ENCODE measurements around the gene CCNY. TPM values are rescaled to one million over a fixed set of nuclear protein-coding genes. Genes with fewer than 3 reads are reported as not detected.
"Not testable (repeated sequence)": the region's sequence is repeated elsewhere in the genome, so short reads cannot be mapped to it uniquely, and the experiment has no call there.

The CCNY gene
- total RNA-seq, 1 donor from 2014 or later: 61.5 TPM

DNA sequence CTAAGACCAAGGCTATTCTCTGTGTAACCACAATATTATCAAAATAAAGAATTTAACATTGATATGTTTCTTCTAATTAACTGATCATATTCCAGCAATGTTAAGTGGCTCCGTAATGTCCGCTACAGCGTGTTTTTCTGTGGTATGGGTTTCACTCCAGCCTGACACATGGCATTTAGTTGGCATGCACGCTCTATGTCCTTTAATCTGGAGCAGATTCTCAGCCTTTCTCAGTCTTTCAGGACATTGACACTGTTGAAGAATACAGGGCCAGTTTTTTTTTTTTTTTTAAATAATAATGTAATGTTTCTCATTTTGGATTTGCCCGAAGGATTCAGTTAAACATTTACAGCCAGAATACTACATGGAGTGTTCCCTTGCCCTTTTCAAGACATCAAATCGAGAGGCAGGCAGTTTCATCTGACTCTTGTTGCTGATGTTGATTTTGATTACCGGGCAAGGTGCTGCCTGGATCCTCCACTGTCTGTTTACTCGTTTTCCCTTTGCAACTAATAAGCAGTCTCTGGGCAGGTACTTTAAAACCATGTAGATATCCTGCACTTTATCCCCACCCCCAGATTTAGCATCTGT, 171.3 kb downstream of the CCNY start:
- intact Hi-C loops (cut with micrococcal nuclease): no loop called here

DNA sequence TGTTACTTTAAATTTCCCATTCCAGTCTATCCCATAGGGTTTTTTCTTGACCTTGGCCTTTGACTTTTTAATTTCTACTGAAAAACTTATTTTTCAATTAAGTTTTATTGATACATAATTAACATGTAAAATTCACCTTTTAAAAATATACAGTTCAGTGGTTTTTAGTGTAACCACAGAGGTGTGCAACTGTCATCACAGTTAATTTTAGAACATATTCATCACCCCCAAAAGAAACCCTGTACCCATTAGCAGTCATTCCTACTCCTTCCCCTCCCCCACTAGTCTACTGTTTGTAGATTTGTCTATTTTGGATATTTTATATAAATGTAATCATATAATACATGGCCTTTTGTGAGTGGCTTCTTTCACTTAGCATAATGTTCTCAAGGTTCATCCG, 172.3 kb downstream of the CCNY start:
- intact Hi-C loops (cut with micrococcal nuclease): no loop called here

- intact Hi-C loops (cut with micrococcal nuclease): no loop called here
These were observed 174.6 kb downstream of the CCNY start for GRCh38 chr10:35510891-35511290.

GRCh38 chr10:35511647-35512046, 175.3 kb downstream of the CCNY start:
- intact Hi-C loops (cut with micrococcal nuclease): no loop called here

DNA sequence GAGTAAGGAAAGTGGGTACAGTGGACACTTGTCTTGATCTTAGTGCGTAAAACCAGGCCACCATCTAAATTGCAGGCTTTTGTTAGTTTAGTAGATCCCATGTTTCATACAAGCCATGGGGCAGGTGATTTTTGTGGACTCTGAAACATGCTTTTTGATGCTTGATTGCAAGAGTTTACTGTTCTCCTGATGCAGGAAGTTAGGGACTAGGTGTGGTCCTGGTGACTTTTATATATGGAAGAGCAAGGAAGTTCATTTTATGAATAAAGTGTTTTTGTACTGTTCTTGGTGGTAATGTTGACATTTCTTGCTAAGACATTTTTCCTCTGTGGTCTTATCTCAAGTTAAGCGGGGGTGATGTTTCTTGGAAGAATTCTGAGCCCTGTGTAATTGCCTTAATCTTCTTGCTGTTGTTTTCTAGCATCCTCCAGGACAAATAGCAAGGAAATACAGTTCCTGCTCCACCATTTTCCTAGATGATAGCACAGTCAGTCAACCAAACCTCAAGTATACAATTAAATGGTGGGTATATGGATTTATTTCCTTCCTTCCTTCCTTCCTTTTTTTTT, 179.9 kb downstream of the CCNY start:
- intact Hi-C loops (cut with micrococcal nuclease): no loop called here

DNA sequence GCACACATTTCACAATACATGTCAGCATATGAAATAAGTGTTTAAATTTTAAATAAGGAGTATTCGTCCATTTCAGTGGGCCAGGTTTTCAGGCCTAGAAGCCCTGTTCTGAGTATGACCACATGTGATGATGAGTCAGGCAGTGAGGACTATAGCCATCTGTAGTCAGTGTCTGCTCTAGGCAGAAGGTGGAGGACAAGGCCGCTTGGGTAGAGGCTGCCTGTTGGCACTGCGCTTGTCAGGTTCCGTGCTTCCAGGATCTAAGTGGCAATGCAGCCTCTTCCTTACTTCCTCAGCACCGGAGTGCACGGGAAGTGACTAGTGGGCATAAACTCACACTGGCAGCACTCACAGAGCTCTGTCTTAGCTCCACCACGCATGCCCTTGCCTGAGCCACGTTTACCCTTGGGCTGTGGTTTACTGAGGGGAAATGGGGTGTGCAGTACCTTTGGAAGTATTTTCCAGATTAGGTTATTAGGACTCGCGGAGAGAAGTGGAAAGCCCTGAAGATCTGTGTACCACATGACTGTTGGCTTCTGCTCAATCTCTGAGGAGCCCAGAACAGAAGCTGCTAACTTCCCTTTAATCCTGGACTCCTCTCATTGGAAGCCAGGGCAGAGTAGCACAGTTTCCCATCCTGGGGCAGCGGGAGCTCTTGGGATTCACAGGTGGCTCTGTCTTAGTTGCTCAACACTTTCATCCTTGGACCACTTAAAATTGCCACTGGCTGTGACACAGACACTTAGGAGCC, 181.3 kb downstream of the CCNY start:
- intact Hi-C loops (cut with micrococcal nuclease): no loop called here

DNA sequence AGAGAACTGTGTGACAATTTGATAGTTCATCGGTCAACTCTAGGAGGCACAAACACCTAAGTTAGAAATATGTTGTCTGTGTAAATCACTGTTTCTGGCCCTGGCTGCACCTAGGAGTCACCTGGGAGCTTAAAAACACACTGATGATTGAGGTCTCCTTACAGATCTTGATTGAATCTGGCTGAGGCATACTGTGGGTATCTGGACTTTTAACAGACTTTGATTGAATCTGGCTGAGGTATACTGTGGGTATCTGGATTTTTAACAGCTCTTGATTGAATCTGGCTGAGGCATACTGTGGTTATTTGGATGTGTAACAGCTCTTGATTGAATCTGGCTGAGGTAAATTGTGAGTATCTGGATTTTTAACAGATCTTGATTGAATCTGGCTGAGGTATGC, 181.9 kb downstream of the CCNY start:
- intact Hi-C loops (cut with micrococcal nuclease): not testable (repeated sequence)

DNA sequence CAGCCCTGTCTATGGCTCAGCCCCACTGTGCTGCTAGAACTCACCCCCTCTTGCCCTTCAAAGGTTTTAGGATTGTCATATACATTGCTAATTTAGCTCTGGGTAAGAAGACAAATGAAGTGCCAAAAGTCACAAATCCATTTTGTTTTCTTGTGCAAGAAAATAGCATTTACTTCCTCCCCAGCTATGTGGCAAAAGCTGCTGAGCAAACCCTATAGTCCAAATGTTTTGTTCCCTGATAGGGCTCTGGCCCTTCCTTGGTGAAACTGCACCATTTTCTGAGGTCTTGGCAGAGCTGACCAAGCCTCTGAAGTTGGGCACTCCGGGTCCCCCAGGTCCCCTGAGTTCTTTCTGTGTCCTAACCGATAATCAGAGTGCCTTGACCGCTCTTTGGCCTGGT, 184.7 kb downstream of the CCNY start:
- intact Hi-C loops (cut with micrococcal nuclease): no loop called here

DNA sequence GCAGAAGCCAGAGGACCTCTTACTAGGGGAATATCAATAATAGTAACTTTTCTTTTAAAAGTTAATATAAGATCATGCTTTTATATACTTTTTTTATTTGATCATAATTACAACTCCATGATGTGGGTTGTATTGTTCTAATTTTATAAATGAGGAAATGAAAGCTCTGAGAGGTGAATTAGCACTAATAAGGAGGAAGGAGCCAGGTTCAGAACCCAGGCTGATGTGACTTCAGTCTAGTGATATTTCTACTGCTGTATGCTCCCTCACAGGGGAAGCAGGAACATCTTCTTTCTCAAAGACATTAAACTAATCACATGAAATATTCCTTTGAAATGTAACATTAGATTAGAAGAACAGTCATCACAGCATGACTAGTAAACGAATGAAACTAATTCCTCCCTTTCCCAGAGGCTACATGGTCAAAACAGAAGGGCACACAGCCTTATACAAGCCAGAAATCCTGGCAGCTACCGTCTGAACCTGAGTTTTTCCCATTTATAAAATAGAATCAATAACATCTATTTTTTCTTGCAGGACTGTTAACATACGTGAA, 187.4 kb downstream of the CCNY start:
- intact Hi-C loops (cut with micrococcal nuclease): no loop called here

DNA sequence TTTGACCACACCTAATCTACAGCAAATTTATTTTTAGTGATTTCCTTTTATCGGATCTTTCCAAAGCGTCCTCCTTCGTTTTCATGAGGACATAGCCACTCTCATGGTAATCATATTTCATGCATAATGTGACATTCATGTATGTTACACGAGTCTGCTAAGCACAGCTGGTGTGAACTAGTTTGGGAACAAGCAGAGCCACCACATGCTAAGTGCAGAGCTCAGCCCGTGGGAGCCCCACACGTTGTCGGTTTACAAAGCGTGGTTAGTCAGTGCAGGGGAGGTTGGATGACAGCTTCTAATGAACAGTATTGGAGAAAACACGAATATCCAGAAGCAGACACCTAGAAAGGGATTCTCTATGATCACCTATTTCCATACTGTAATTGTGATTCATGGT, 190.4 kb downstream of the CCNY start:
- intact Hi-C loops (cut with micrococcal nuclease): no loop called here

DNA sequence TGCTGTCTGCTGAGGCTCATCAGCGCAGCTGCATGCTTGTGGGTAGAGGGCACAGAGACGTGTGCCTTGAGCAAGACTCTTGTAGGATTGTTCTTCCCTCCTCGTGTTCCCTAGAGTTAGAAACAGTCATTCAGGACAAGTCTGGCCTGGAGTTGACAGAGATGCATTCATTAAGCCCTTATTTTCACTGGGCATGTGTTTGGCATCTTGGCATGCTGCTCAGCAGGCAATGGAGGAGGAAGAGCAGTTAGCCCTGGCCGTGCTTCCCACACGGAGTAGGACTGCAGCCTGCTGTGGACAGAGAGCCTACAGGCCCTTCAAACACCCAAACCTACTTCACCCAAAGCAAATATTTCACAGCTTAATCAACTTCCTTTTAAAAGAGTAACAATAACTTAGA, 195.8 kb downstream of the CCNY start:
- intact Hi-C loops (cut with micrococcal nuclease): no loop called here

- intact Hi-C loops (cut with micrococcal nuclease): no loop called here
These were observed 197.3 kb downstream of the CCNY start for GRCh38 chr10:35533565-35533964.

DNA sequence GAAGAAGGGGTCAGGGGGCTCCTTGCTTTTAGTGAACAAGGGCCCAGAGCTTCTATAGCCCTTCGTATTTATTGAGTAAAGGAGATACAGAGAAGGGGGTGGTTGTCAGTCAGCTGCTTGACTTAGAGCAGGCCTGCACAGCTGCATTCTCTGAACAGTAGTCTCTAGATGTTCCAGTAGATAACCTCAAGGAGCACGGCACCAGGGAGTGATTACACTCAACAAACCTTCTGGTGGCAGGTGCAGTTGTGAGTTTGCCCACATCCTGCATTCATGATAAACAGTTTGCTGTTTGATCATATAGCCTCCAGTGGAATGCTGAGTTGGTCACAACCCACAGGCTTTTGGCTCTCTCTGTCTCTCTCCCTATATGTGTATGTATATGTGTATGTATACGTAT, 198.8 kb downstream of the CCNY start:
- intact Hi-C loops (cut with micrococcal nuclease): no loop called here

DNA sequence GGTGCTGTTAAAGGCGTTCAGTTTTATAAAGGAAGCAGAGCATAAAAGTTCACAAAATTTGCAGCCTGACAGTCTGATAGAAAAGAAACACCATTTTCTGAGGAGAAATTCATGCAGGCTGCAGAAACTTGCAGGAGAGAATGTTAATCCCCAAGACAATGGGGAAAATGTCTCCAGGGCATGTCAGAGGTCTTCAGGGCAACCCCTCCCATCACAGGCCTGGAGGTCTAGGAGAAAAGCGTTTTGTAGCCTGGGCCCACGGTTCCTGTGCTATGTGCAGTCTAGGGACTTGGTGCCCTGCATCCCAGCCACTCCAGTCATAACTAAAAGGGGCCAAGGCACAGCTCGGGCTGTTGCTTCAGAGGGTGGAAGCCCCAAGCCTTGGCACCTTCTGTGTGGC, 200.5 kb downstream of the CCNY start:
- intact Hi-C loops (cut with micrococcal nuclease): no loop called here

DNA sequence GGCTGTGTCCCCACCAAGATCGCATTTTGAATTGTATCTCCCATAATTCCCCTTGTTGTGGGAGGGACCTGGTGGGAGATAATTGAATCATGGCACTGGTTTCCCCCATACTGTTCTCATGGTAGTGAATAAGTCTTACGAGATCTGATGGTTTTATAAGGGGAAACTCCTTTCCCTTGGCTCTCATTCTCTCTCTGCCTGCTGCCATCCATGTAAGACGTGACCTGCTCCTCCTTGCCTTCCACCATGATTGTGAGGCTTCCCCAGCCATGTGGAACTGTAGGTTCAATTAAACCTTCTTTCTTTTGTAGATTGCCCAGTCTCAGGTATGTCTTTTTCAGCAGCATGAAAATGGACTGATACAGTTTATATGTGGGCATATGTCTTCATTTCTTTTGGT, 201.6 kb downstream of the CCNY start:
- intact Hi-C loops (cut with micrococcal nuclease): not testable (repeated sequence)

DNA sequence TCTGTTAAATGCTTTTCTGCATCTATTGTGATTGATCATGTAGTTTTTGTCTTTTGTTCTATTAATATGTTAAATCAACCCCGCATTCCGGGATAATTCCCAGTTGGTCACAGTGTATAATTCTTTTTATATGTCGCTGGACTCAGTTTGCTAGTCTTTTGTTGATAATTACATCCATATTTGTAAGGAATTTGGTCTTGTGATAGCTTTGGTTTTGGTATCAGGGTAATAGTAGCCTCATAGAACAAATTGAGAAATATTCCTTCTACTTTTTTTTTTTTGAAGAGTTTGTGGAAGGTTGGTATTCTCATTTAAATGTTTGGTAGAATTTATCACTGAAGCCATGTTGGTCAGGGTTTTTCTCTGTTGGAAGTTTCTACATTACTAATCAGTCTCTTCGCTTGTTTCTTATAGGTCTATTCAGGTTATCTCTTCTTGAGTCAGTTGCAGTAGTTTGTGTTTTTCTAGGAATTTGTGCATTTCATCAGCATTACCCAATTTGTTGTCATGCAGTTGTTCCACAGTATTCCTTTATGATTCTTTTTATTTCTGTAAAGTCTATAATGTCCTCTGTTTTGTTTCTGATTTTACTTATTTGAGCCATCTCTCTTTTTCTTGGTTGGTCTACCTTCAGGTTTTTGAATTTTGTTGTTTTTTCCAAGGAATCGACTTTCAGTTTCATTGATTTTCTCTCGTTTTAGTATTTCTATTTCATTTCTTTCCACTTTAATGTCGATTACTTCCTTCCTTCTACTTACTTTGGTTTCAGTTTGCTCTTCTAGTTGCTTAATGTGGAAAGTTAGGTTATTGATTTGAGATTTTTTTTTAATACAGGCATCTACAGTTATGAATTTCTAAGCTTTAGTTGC, 204.2 kb downstream of the CCNY start:
- intact Hi-C loops (cut with micrococcal nuclease): no loop called here

GRCh38 chr10:35541720-35542119, 205.4 kb downstream of the CCNY start:
- intact Hi-C loops (cut with micrococcal nuclease): no loop called here

DNA sequence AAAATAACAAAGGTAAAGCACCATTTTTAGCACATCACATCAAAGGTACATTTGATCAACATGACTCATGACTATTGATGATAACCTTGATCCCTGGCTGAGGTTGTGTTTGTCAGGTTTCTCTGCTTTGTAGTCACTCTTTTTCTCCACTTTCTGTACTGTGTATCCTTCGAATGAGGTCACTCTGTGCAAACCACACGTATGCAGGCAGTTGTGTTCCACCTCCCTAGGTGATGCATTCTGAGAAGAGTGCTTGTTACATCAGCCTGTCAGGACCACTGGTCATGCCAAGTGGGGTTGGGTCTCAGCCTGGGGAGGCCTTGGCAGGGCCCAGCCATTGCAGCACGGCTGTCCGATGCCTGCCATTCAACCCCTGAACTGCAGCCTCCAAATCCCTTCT, 206.0 kb downstream of the CCNY start:
- intact Hi-C loops (cut with micrococcal nuclease): no loop called here

- intact Hi-C loops (cut with micrococcal nuclease): no loop called here
These were observed 208.9 kb downstream of the CCNY start for GRCh38 chr10:35545079-35545657.

GRCh38 chr10:35545878-35546590, 209.7 kb downstream of the CCNY start:
- intact Hi-C loops (cut with micrococcal nuclease): no loop called here

DNA sequence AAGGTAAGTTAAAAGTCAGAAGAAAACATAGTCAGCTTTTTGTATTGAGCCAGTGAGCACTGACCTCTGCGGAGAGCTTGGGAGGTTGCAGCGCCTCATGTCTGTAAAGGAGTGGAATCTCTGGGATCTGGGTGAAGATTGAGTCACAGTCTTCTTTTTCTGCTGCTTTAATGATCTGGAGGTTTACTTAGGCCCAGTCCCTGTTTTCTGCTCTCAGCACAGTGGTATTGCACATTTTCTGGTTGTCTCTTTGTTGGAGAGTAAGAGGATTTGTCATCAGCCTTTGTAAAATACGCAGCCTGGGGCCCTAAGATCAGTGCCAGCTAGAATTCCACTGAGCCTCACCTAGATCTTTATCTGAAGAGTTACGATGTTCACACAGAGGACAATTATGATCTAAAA, 210.5 kb downstream of the CCNY start:
- intact Hi-C loops (cut with micrococcal nuclease): no loop called here

Data from T-helper 1 cell treated with Interleukin-12 subunit alpha and Interleukin-12 subunit beta and Interleukin-4 antibody, amounts not matched to agents 30 ng/mL and 1 ng/mL, for 36 hours (primary cell).